HEK293 (cell line): ENCODE data around the gene SLC16A13.

Source experiments
- GFI1B ChIP-seq: fragments of 450-650 bp; formaldehyde crosslinking; IDR thresholded peaks from 2 replicates; pipeline ENCODE4 v1.5.1; 2016; ENCODE audit warnings: missing biosample characterization, missing genetic modification characterization
- GLI2 ChIP-seq: fragments of 450-650 bp; formaldehyde crosslinking; IDR thresholded peaks from 2 replicates; pipeline ENCODE4; 2017; ENCODE audit warnings: missing biosample characterization, missing genetic modification characterization, low read depth, borderline replicate concordance
- GLIS1 ChIP-seq: fragments of 450-650 bp; formaldehyde crosslinking; IDR thresholded peaks from 2 replicates; pipeline ENCODE4 v1.5.1; 2016; ENCODE audit warnings: missing biosample characterization, missing genetic modification characterization
- HOXD13 ChIP-seq: sonication (generic); formaldehyde crosslinking; IDR thresholded peaks from 2 replicates; pipeline ENCODE4 v1.8.0; 2022; ENCODE audit warnings: missing genetic modification reagents, borderline replicate concordance
- OSR2 ChIP-seq: fragments of 450-650 bp; formaldehyde crosslinking; IDR thresholded peaks from 2 replicates; pipeline ENCODE4 v1.5.1; 2016; ENCODE audit warnings: missing biosample characterization, missing genetic modification characterization
- SALL2 ChIP-seq: fragments of 450-650 bp; formaldehyde crosslinking; IDR thresholded peaks from 2 replicates; pipeline ENCODE4 v1.5.0; 2017; ENCODE audit warnings: missing biosample characterization, mild to moderate bottlenecking, missing genetic modification characterization, borderline replicate concordance
- ZBTB21 ChIP-seq: fragments of 450-650 bp; formaldehyde crosslinking; IDR thresholded peaks from 2 replicates; pipeline ENCODE4 v1.5.1; 2017; ENCODE audit warnings: missing biosample characterization, missing genetic modification characterization
- ZBTB8A ChIP-seq: fragments of 450-650 bp; formaldehyde crosslinking; IDR thresholded peaks from 2 replicates; pipeline ENCODE4 v1.5.1; 2016; ENCODE audit warnings: missing biosample characterization, missing genetic modification characterization
- ZIC2 ChIP-seq: fragments of 450-650 bp; formaldehyde crosslinking; IDR thresholded peaks from 2 replicates; pipeline ENCODE4 v1.5.1; 2016; ENCODE audit warnings: missing biosample characterization, missing genetic modification characterization
- ZNF157 ChIP-seq: fragments of 450-650 bp; formaldehyde crosslinking; IDR thresholded peaks from 2 replicates; pipeline ENCODE4 v1.5.1; 2016; ENCODE audit warnings: missing biosample characterization, missing genetic modification characterization
- ZNF19 ChIP-seq: fragments of 450-650 bp; formaldehyde crosslinking; IDR thresholded peaks from 2 replicates; pipeline ENCODE4; 2016; ENCODE audit warnings: missing biosample characterization, missing genetic modification characterization, low read depth
- ZNF248 ChIP-seq: fragments of 450-650 bp; formaldehyde crosslinking; IDR thresholded peaks from 2 replicates; pipeline ENCODE4 v1.5.1; 2017; ENCODE audit warnings: missing biosample characterization, missing genetic modification characterization
- ZNF292 ChIP-seq: fragments of 450-650 bp; formaldehyde crosslinking; IDR thresholded peaks from 2 replicates; pipeline ENCODE4 v1.5.1; 2016; ENCODE audit warnings: low read depth, missing biosample characterization, missing genetic modification characterization, borderline replicate concordance
- ZNF501 ChIP-seq: fragments of 450-650 bp; formaldehyde crosslinking; IDR thresholded peaks from 2 replicates; pipeline ENCODE4 v1.5.1; 2016; ENCODE audit warnings: missing biosample characterization, missing genetic modification characterization
- ZNF670 ChIP-seq: fragments of 450-650 bp; formaldehyde crosslinking; IDR thresholded peaks from 2 replicates; pipeline ENCODE4 v1.5.1; 2016; ENCODE audit warnings: missing biosample characterization, missing genetic modification characterization, low read depth
- ZNF707 ChIP-seq: fragments of 450-650 bp; formaldehyde crosslinking; IDR thresholded peaks from 2 replicates; pipeline ENCODE4 v1.5.1; 2016; ENCODE audit warnings: missing biosample characterization, missing genetic modification characterization
- ZNF777 ChIP-seq: fragments of 450-650 bp; formaldehyde crosslinking; IDR thresholded peaks from 2 replicates; pipeline ENCODE4 v1.5.1; 2017; ENCODE audit warnings: missing biosample characterization, missing genetic modification characterization, borderline replicate concordance
- ZSCAN30 ChIP-seq: fragments of 450-650 bp; IDR thresholded peaks from 2 replicates; pipeline ENCODE4 v1.5.1; 2018; ENCODE audit warnings: missing biosample characterization, mild to moderate bottlenecking, missing genetic modification characterization, moderate library complexity
- TF ChIP-seq, protein P1 (sequence below): fragments of 450-650 bp; formaldehyde crosslinking; optimal IDR thresholded peaks from 2 replicates; pipeline ENCODE3; 2016; ENCODE audit warnings: missing biosample characterization, mild to moderate bottlenecking, missing genetic modification characterization
- TF ChIP-seq, protein P2 (sequence below): fragments of 450-650 bp; formaldehyde crosslinking; IDR thresholded peaks from 2 replicates; pipeline ENCODE4 v1.5.0; 2017; ENCODE audit warnings: missing biosample characterization, missing genetic modification characterization, borderline replicate concordance
- TF ChIP-seq, protein P3 (sequence below): fragments of 450-650 bp; formaldehyde crosslinking; IDR thresholded peaks from 2 replicates; pipeline ENCODE4 v1.5.1; 2016; ENCODE audit warnings: missing biosample characterization, missing genetic modification characterization
- TF ChIP-seq, protein P4 (sequence below): fragments of 450-650 bp; formaldehyde crosslinking; IDR thresholded peaks from 2 replicates; pipeline ENCODE4 v1.5.1; 2016; ENCODE audit warnings: missing biosample characterization, missing genetic modification characterization
- TF ChIP-seq, protein P5 (sequence below): fragments of 450-650 bp; formaldehyde crosslinking; conservative IDR thresholded peaks from 2 replicates; pipeline ENCODE4 v1.5.1; 2016; ENCODE audit warnings: low read depth, missing biosample characterization, missing genetic modification characterization
- TF ChIP-seq, protein P6 (sequence below): fragments of 450-650 bp; formaldehyde crosslinking; IDR thresholded peaks from 2 replicates; pipeline ENCODE4 v1.5.1; 2016; ENCODE audit warnings: missing biosample characterization, missing genetic modification characterization

SLC16A13 gene

DNA sequence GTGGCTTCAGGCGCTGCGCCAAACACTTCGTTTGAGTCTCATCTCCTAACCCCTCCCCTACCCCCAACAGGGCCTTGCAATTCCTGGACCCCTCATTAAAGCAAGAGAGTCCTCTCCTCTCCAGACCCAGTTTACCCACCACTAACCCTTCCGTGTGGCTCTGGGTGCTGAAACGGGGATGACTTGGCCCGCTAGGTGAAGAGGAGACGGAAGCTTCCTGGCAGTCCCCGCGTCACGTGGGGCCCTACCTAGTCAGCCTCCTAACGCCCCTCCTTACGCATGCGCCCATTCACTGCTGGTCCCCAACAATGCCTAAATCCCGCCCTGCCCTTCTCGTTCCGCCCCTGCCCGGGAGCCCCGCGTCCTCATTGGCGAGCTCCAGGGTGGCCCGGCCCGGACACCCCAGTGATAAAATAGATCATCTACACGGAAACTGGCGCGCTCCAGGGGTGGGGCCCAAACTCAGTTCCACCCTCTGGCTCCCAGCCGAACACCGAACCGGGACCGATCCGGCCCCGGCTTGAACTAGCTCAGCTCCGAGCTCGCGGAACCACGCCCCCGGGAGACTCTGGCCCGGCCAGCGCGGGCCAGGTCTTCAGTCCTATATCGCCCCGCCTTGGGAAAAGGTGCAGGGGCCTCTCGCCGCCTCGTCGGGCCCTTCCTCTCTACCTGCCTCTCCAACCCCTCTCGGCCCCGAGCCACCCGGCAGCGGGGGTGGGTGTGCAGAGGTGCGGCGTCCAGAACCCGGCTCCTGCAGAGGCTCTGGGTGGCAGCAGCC is at the start of gene SLC16A13 (continued):
- TF ChIP-seq, protein P1, sequence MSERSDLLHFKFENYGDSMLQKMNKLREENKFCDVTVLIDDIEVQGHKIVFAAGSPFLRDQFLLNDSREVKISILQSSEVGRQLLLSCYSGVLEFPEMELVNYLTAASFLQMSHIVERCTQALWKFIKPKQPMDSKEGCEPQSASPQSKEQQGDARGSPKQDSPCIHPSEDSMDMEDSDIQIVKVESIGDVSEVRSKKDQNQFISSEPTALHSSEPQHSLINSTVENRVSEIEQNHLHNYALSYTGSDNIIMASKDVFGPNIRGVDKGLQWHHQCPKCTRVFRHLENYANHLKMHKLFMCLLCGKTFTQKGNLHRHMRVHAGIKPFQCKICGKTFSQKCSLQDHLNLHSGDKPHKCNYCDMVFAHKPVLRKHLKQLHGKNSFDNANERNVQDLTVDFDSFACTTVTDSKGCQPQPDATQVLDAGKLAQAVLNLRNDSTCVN, result peak; percentile 59
- peak; percentile 73 for TF ChIP-seq GLIS1
- TF ChIP-seq, protein P2, sequence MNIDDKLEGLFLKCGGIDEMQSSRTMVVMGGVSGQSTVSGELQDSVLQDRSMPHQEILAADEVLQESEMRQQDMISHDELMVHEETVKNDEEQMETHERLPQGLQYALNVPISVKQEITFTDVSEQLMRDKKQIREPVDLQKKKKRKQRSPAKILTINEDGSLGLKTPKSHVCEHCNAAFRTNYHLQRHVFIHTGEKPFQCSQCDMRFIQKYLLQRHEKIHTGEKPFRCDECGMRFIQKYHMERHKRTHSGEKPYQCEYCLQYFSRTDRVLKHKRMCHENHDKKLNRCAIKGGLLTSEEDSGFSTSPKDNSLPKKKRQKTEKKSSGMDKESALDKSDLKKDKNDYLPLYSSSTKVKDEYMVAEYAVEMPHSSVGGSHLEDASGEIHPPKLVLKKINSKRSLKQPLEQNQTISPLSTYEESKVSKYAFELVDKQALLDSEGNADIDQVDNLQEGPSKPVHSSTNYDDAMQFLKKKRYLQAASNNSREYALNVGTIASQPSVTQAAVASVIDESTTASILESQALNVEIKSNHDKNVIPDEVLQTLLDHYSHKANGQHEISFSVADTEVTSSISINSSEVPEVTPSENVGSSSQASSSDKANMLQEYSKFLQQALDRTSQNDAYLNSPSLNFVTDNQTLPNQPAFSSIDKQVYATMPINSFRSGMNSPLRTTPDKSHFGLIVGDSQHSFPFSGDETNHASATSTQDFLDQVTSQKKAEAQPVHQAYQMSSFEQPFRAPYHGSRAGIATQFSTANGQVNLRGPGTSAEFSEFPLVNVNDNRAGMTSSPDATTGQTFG (tag by site-specific recombination), result no peak
- TF ChIP-seq GLI2 (tag by site-specific recombination), result no peak
- TF ChIP-seq ZNF19, result no peak
- no peak for TF ChIP-seq ZBTB21 (tag by site-specific recombination)
- TF ChIP-seq ZNF292 (tag by site-specific recombination), result no peak
- TF ChIP-seq ZBTB8A (tag by site-specific recombination), result peak; percentile 84
- TF ChIP-seq ZNF501 (tag by site-specific recombination), result peak; percentile 60; the same call in 1 of the 2 replicates
- TF ChIP-seq, protein P3, sequence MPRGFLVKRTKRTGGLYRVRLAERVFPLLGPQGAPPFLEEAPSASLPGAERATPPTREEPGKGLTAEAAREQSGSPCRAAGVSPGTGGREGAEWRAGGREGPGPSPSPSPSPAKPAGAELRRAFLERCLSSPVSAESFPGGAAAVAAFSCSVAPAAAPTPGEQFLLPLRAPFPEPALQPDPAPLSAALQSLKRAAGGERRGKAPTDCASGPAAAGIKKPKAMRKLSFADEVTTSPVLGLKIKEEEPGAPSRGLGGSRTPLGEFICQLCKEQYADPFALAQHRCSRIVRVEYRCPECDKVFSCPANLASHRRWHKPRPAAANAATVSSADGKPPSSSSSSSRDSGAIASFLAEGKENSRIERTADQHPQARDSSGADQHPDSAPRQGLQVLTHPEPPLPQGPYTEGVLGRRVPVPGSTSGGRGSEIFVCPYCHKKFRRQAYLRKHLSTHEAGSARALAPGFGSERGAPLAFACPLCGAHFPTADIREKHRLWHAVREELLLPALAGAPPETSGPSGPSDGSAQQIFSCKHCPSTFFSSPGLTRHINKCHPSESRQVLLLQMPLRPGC, result no peak
- TF ChIP-seq SALL2 (tag by site-specific recombination), result no peak
- peak; percentile 63; the same call in 1 of the 2 replicates for TF ChIP-seq OSR2 (tag by site-specific recombination)
- no peak for TF ChIP-seq GFI1B (tag by site-specific recombination)
- peak; percentile 25 for TF ChIP-seq ZIC2 (tag by site-specific recombination)
- TF ChIP-seq, protein P4, sequence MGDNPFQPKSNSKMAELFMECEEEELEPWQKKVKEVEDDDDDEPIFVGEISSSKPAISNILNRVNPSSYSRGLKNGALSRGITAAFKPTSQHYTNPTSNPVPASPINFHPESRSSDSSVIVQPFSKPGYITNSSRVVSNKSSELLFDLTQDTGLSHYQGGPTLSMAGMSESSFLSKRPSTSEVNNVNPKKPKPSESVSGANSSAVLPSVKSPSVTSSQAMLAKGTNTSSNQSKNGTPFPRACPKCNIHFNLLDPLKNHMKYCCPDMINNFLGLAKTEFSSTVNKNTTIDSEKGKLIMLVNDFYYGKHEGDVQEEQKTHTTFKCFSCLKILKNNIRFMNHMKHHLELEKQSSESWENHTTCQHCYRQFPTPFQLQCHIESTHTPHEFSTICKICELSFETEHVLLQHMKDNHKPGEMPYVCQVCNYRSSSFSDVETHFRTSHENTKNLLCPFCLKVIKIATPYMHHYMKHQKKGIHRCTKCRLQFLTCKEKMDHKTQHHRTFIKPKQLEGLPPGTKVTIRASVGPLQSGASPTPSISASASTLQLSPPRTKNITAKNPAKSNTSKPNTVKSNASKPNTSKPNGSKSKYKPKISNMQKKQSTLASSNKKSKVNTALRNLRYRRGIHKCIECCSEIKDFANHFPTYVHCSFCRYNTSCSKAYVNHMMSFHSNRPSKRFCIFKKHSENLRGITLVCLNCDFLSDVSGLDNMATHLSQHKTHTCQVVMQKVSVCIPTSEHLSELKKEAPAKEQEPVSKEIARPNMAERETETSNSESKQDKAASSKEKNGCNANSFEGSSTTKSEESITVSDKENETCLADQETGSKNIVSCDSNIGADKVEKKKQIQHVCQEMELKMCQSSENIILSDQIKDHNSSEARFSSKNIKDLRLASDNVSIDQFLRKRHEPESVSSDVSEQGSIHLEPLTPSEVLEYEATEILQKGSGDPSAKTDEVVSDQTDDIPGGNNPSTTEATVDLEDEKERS, result no peak
- peak; percentile 46; the same call in 1 of the 2 replicates for TF ChIP-seq ZNF777
- TF ChIP-seq, protein P5, sequence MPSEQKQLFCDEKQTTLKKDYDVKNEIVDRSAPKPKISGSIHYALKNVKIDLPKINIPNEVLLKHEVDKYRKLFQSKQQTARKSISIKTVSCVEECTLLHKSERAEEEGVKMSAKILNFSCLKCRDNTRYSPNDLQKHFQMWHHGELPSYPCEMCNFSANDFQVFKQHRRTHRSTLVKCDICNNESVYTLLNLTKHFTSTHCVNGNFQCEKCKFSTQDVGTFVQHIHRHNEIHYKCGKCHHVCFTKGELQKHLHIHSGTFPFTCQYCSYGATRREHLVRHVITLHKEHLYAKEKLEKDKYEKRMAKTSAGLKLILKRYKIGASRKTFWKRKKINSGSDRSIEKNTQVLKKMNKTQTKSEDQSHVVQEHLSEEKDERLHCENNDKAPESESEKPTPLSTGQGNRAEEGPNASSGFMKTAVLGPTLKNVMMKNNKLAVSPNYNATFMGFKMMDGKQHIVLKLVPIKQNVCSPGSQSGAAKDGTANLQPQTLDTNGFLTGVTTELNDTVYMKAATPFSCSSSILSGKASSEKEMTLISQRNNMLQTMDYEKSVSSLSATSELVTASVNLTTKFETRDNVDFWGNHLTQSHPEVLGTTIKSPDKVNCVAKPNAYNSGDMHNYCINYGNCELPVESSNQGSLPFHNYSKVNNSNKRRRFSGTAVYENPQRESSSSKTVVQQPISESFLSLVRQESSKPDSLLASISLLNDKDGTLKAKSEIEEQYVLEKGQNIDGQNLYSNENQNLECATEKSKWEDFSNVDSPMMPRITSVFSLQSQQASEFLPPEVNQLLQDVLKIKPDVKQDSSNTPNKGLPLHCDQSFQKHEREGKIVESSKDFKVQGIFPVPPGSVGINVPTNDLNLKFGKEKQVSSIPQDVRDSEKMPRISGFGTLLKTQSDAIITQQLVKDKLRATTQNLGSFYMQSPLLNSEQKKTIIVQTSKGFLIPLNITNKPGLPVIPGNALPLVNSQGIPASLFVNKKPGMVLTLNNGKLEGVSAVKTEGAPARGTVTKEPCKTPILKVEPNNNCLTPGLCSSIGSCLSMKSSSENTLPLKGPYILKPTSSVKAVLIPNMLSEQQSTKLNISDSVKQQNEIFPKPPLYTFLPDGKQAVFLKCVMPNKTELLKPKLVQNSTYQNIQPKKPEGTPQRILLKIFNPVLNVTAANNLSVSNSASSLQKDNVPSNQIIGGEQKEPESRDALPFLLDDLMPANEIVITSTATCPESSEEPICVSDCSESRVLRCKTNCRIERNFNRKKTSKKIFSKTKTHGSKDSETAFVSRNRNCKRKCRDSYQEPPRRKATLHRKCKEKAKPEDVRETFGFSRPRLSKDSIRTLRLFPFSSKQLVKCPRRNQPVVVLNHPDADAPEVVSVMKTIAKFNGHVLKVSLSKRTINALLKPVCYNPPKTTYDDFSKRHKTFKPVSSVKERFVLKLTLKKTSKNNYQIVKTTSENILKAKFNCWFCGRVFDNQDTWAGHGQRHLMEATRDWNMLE (tag by site-specific recombination), result no peak; the same call in 1 of the 2 replicates
- peak; percentile 47; the same call in 1 of the 2 replicates for TF ChIP-seq ZSCAN30
- TF ChIP-seq, protein P6, sequence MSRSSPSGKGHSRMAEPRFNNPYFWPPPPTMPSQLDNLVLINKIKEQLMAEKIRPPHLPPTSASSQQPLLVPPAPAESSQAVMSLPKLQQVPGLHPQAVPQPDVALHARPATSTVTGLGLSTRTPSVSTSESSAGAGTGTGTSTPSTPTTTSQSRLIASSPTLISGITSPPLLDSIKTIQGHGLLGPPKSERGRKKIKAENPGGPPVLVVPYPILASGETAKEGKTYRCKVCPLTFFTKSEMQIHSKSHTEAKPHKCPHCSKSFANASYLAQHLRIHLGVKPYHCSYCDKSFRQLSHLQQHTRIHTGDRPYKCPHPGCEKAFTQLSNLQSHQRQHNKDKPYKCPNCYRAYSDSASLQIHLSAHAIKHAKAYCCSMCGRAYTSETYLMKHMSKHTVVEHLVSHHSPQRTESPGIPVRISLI, result no peak
- no peak for TF ChIP-seq ZNF670 (tag by site-specific recombination)
- TF ChIP-seq HOXD13, result no peak
- TF ChIP-seq ZNF157, result no peak
- no peak for TF ChIP-seq ZNF248
- TF ChIP-seq ZNF707 (tag by site-specific recombination), result no peak
